ENCODE measurements around the gene MRGPRF.

DNA sequence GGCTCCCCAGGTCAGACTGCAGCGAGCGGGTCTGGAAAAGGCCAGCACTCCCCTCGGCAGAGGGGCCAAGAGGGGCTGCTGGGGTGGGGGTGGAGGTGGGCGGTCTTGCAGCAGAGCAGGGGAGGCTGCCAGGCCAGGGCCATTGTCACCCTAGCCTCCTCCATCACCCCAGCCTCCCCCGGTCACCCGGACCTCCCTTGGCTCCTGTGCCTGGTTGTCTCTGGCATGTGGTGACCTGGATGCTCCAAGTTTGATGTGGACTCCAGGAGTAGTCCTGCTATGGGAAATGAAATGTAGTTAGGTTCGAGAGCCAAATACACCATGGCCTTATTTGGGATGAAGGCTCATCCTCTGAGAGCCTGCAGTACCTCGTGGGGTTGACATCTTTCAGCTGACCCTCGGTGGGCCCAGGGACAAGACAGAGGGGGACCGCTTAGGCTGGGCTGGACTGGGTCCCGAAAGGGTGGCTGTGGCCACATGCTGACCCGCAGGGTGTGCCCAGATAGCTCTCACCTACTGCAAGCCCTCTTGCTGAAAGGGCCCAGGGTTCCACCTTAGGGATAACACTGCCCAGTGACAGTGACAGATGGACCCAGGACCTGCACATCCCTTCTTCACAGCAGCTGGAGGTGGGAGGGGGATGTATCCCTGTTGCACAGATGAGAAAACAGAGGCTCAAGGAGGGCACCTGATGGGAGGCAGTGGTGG, 56.3 kb downstream of the MRGPRF start:
- TF ChIP-seq EZH2phosphoT487 (IDR thresholded peaks at IDR 0.05; ENCODE audit: low read length) (no peak), CTCF (IDR thresholded peaks at IDR 0.05; ENCODE audit: low read length) (no peak)

Measured in MM.1S (cell line).